Breast epithelium (tissue), 4 donors: Measurements from ENCODE around the gene ATAD3B. TPM values are rescaled to one million over a fixed set of nuclear protein-coding genes. Genes with fewer than 3 reads are reported as not detected.

Experiments
- DNase-seq, 2 donors: peaks; one replicate each; pipeline ENCODE4 v3.0.0-alpha.2; 2019; ENCODE audit warnings: low spot score in 2 of 2
- H3K27ac ChIP-seq, 2 donors: fragments of 200-600 bp; sonication (generic) in 1 of 2; one replicate each; pipeline ENCODE4 v1.5.1; 2016 to 2019; ENCODE audit warnings: mild to moderate bottlenecking in 1 of 2
- H3K27me3 ChIP-seq, 2 donors: fragments of 200-600 bp; sonication (generic) in 1 of 2; one replicate each; pipeline versions ENCODE4 v1.5.1 to v1.6.0; 2017 to 2019; ENCODE audit warnings: control low read depth in 1 of 2, mild to moderate bottlenecking in 1 of 2
- H3K36me3 ChIP-seq: fragments of 200-600 bp; one replicate; pipeline ENCODE4 v1.5.1; 2019
- H3K4me1 ChIP-seq, 2 donors: fragments of 200-600 bp; sonication (generic); one replicate each; pipeline ENCODE4 v1.5.1; 2016 to 2019; ENCODE audit warnings: control low read depth in 1 of 2
- H3K4me3 ChIP-seq, 3 donors: fragments of 200-600 bp; sonication (generic); 1 replicate in 2 of 3; 2 replicates in 1 of 3; pipeline ENCODE4 v1.5.1; 2016 to 2019; ENCODE audit warnings: mild to moderate bottlenecking in 3 of 3, moderate library complexity in 2 of 3
- H3K9me3 ChIP-seq, 2 donors: fragments of 200-600 bp; sonication (generic) in 1 of 2; one replicate each; pipeline ENCODE4 v1.5.1; 2016 to 2019; ENCODE audit warnings: control low read depth in 1 of 2
- POLR2A ChIP-seq: fragments of 450-650 bp; IDR thresholded peaks from one replicate; pipeline ENCODE4 v1.6.1; 2016; ENCODE audit warnings: antibody characterized with exemption, mild to moderate bottlenecking, moderate library complexity
- POLR2AphosphoS5 ChIP-seq, 3 donors: sonication (generic); formaldehyde crosslinking; IDR thresholded peaks; one replicate each; pipeline ENCODE4 v1.6.1; 2017; ENCODE audit warnings: antibody characterized with exemption in 3 of 3
- intact Hi-C: fragments of 100-400 bp; cut with DNase I; formaldehyde crosslinking; loops from one replicate; pipeline ENCODE4 v1.15.1; 2023; ENCODE audit warnings: low total_unique reads
- total RNA-seq, 3 donors: library from RNA; depleted of rRNA; stranded (reverse); fragments of >200 nt; gene quantifications; one replicate each; pipeline ENCODE4 v1.1.0, GENCODE V29; 2016
- TF ChIP-seq, protein P1 (sequence below), 3 donors: fragments of 450-650 bp; IDR thresholded peaks; one replicate each; pipeline ENCODE4 v1.5.1; 2016 to 2017; ENCODE audit warnings: antibody characterized with exemption in 3 of 3, mild to moderate bottlenecking in 3 of 3, moderate library complexity in 3 of 3

Gene ATAD3B
- total RNA-seq, 3 donors from 2014 or later = 9.9 to 22.9 (median 22.4) TPM

DNA sequence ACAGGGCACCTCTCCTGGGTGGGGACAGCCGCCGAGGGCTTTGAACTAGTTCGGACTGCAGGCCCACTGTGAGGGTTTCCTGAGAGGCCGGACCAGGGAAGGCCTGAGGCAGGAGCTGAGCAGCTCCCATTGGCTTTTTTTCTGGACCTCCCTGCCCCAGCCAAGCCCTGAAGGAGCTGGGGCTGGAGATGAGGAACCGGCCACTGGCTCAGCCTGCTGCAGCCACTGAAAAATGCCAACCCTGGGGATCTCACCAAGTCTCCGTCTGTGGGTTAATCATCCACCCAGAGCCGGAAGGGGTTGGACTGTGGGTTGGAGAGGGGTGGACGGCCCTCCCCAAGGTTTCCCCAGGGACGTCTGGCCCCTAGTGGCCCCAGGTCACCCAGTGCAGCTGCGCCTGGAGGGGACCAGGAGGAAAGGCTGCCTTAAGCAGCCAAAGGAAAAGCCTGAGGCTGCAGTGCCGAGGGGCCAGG is 33.6 kb upstream of the ATAD3B start:
- no peak overlapping the region for H3K4me3 ChIP-seq
- peaks cover 18 to 38% of the 10 kb centered on the region in 2 donors for H3K4me1 ChIP-seq
- TF ChIP-seq, protein P1, sequence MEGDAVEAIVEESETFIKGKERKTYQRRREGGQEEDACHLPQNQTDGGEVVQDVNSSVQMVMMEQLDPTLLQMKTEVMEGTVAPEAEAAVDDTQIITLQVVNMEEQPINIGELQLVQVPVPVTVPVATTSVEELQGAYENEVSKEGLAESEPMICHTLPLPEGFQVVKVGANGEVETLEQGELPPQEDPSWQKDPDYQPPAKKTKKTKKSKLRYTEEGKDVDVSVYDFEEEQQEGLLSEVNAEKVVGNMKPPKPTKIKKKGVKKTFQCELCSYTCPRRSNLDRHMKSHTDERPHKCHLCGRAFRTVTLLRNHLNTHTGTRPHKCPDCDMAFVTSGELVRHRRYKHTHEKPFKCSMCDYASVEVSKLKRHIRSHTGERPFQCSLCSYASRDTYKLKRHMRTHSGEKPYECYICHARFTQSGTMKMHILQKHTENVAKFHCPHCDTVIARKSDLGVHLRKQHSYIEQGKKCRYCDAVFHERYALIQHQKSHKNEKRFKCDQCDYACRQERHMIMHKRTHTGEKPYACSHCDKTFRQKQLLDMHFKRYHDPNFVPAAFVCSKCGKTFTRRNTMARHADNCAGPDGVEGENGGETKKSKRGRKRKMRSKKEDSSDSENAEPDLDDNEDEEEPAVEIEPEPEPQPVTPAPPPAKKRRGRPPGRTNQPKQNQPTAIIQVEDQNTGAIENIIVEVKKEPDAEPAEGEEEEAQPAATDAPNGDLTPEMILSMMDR (IDR thresholded peaks at IDR 0.05) = no peak
- no peak for TF ChIP-seq POLR2AphosphoS5 (IDR thresholded peaks at IDR 0.05)
- TF ChIP-seq POLR2A = no peak
- no peak for DNase-seq
- no peaks in the 10 kb centered on the region for H3K36me3 ChIP-seq
- no peaks in the 10 kb centered on the region for H3K27me3 ChIP-seq
- H3K27ac ChIP-seq = no peak overlapping the region
- no peaks in the 10 kb centered on the region for H3K9me3 ChIP-seq
- intact Hi-C loops = no loop called here

DNA sequence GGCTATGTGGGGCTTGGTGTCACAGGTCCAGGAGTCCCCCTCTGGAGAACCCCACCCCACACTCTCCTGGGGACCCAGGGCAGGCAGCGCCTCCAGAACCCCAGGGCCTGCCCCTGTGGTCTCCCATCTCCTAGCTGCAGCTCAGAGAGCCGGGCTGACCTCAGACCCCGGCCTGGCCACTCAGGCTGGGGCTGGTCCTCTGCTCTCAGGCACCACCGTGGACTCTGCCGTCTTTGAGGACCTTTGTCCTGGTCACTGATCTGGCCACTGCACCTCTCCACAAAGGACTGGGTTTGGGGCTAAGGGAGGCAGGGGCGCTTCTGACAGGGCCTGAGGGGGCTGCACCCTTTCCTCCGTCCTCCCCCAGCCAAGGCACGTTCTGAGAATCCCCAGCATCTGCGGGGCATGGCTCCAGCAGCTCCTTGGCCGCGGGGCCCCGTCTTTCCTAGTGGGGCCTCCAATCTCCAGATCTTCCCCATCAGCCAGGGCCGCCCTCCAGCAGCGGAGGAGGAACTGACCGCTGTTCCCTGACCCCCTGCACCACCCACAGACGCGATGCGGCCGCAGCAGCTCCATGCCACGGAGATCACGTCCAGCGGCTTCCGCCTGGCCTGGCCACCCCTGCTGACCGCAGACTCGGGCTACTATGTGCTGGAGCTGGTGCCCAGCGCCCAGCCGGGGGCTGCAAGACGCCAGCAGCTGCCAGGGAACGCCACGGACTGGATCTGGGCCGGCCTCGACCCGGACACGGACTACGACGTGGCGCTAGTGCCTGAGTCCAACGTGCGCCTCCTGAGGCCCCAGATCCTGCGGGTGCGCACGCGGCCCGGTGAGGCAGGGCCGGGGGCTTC is 32.8 kb upstream of the ATAD3B start:
- Histone ChIP-seq H3K9me3 (no peaks in the 10 kb centered on the region), H3K4me1 (peaks cover 14 to 32% of the 10 kb centered on the region in 2 donors), H3K4me3 (no peak overlapping the region), H3K27ac (no peak overlapping the region), H3K27me3 (no peaks in the 10 kb centered on the region), H3K36me3 (no peaks in the 10 kb centered on the region)
- TF ChIP-seq POLR2AphosphoS5 (IDR thresholded peaks at IDR 0.05) (no peak), POLR2A (no peak)
- TF ChIP-seq, protein P1 (IDR thresholded peaks at IDR 0.05) = no peak
- intact Hi-C loops = no loop called here
- DNase-seq = no peak

DNA sequence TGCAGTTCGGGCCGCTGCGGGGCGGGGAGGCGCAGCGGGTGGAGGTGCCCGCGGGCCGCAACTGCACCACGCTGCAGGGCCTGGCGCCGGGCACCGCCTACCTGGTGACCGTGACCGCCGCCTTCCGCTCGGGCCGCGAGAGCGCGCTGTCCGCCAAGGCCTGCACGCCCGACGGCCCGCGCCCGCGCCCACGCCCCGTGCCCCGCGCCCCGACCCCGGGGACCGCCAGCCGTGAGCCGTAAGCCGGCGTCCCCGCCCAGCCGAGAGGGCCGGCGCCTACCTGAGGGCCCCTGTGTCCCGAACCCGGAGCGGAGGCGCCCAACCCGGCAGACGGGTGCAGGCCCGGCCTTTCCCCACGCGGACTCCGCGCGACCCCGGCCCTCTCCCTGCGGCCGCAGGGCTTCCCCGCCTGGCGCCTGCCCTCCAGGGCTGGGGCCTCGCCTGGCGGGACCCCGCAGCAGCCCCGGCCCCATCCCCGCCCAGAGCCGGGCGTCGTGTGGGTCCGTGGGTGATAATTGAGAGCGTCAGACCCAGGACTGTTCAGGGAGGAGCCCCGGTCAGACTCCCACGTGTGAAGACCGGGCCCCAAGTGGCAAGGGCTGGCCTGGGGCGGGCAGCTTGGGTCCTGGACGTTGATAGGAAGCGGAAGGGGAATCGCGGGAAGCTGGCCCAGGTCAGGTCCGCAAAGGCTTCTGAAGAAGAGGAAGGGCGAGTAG is 31.9 kb upstream of the ATAD3B start:
- no peaks in the 10 kb centered on the region for H3K36me3 ChIP-seq
- H3K4me3 ChIP-seq = no peak overlapping the region
- H3K27me3 ChIP-seq = no peaks in the 10 kb centered on the region
- H3K9me3 ChIP-seq = no peaks in the 10 kb centered on the region
- DNase-seq = no peak
- peaks cover 8 to 24% of the 10 kb centered on the region in 2 donors for H3K4me1 ChIP-seq
- H3K27ac ChIP-seq = no peak overlapping the region
- no peak for TF ChIP-seq POLR2AphosphoS5 (IDR thresholded peaks at IDR 0.05)
- TF ChIP-seq POLR2A = no peak
- TF ChIP-seq, protein P1 (IDR thresholded peaks at IDR 0.05) = no peak
- intact Hi-C loops = loop anchor here (5.0 kb wide), 1 partner anchor 182 kb away; no protein-coding TSS in a partner anchor

DNA sequence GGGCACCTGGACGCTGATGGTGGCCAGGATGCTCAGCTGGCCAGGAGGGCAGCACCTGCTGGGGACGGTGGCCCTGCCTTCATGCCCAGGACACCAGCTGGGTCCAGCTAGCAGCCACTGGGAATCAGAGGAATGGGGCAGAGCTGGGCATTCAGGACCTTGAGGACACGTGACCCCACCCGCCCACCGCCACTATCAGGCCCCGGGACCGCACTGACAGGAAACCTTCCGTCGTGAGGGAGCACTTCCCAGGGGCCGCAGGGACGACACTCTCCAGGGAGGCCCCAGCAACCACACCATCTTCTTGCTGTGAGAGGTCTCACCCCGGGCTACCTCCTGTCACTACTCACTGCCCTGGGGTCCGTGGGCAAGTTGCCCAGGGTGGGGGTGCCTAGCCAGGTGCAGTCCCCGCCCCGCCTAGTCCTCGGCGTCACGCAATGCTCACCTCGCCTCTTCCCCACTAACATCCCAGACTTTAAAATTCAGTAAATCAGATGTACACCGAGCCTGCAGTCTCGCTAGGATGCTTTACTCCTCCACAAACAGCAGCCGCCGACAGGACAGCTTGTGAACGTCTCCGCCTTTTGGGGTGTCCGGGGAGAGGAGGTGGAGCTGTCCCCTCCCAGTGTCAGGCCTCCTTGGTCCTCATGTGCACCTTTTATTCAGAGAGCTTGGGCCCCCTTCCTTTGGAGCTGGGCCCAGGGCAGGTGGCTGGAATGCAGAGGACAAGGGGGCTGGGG is 31.1 kb upstream of the ATAD3B start:
- TF ChIP-seq POLR2A (no peak), POLR2AphosphoS5 (IDR thresholded peaks at IDR 0.05) (no peak)
- TF ChIP-seq, protein P1 (IDR thresholded peaks at IDR 0.05) = no peak
- DNase-seq = no peak
- no peaks in the 10 kb centered on the region for H3K36me3 ChIP-seq
- intact Hi-C loops = loop anchor here (5.0 kb wide), 1 partner anchor 183 kb away; no protein-coding TSS in a partner anchor
- H3K9me3 ChIP-seq = no peaks in the 10 kb centered on the region
- H3K27me3 ChIP-seq = no peaks in the 10 kb centered on the region
- H3K4me3 ChIP-seq = no peak overlapping the region
- peaks cover 3 to 20% of the 10 kb centered on the region in 2 donors for H3K4me1 ChIP-seq
- H3K27ac ChIP-seq = peak overlapping the region in 1 of 2 donors; percentile 4
